ENCODE results near the gene PGBD1.

PGBD1 gene

DNA sequence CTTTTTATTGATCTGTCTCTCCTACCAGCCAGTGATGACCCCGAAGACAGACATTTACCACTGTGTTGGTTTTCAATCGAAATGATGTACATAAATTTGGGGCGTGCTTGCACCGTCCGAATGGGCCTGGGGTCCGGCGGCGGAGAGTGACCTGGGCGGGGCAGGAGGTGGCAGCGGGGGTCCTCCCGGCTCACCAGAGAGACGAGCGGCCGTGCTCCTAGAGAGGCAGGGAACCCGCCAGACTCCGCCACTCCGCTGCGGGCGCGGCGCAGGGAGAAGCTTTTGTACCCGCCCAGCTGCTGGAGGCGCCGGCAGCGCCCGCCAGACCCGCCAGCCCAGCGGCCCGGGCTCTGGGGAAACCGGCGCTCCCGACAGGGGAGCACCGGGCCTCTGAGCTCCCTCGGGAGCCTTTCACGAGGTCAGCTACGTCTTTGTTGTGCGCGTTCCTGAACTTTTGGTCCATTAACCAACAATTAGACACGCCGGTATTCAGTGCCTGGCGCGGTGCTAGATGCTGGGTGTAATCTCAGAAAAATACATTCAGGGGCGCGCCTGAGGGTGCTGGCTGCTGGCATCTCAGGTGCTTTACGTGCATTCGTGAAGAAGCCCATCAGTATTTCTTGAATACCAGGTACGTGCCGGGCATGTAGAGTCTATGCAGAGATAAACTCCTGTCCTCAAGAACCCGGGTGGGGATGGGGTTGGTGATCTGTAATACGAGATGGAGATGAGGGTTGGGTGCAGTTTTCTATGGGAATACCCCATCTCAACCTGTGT lies at the start of gene PGBD1:
PGBD1 (plus strand) TSS at position 285 of the 777 bp plus-strand sequence. CDS start 2,242 bp downstream, outside the sequence.
- no peak for TF ChIP-seq CTCF (IDR thresholded peaks at IDR 0.05; ENCODE audit: low read depth, low read length)
- no peak for DNase-seq (ENCODE audit: extremely low read depth, low read depth)

DNA sequence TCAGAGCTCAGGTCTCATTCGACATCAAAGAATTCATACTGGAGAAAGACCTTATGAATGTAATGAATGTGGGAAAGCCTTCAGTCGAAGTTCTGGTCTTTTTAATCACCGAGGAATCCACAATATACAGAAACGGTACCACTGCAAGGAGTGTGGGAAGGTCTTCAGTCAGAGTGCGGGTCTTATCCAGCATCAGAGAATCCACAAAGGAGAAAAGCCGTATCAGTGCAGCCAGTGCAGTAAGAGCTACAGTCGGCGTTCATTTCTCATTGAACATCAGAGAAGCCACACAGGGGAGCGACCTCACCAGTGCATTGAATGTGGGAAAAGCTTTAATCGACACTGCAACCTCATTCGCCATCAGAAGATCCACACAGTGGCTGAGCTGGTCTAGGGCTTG lies 48.6 kb upstream of the PGBD1 start:
- no peak for DNase-seq (ENCODE audit: extremely low read depth, low read depth)
- TF ChIP-seq CTCF (IDR thresholded peaks at IDR 0.05; ENCODE audit: low read depth, low read length): no peak

- no peak for DNase-seq (ENCODE audit: extremely low read depth, low read depth)
- no peak for TF ChIP-seq CTCF (IDR thresholded peaks at IDR 0.05; ENCODE audit: low read depth, low read length)
Measured at GRCh38 chr6:28235912-28236452, 45.4 kb upstream of the PGBD1 start.

- no peak for TF ChIP-seq CTCF (IDR thresholded peaks at IDR 0.05; ENCODE audit: low read depth, low read length)
- DNase-seq (ENCODE audit: extremely low read depth, low read depth): no peak
Measured at GRCh38 chr6:28239636-28240035, 41.7 kb upstream of the PGBD1 start.

DNA sequence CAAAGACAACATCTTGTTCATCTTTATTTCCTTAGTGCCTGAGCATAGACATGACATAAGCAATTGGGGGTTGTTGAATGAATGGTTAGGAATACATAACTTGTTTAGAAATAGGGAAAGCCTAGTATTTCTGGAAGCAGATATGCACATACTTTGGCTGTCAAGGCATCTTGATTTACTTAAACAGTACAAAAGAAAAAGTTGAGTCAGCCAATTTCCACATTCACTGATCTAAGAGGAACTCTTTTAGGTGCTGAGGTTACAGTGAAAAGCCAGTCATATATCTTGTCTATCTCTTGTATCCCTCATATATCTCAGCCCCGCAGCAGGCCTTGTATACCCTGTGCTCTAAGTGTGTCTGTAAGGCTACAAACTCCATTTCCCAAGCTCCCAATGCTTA lies 40.9 kb upstream of the PGBD1 start:
- no peak for DNase-seq (ENCODE audit: extremely low read depth, low read depth)
- TF ChIP-seq CTCF (IDR thresholded peaks at IDR 0.05; ENCODE audit: low read depth, low read length): no peak

GRCh38 chr6:28243946-28244345 lies 37.4 kb upstream of the PGBD1 start:
- TF ChIP-seq CTCF (IDR thresholded peaks at IDR 0.05; ENCODE audit: low read depth, low read length): no peak
- no peak for DNase-seq (ENCODE audit: extremely low read depth, low read depth)

GRCh38 chr6:28245206-28245941 lies 36.0 kb upstream of the PGBD1 start:
- no peak for TF ChIP-seq CTCF (IDR thresholded peaks at IDR 0.05; ENCODE audit: low read depth, low read length)

More at GRCh38 chr6:28245206-28245941, 36.0 kb upstream of the PGBD1 start:
- DNase-seq (ENCODE audit: extremely low read depth, low read depth): no peak
